ENCODE results near the gene RASL10A. TPM values are rescaled to one million over a fixed set of nuclear protein-coding genes. Genes with fewer than 3 reads are reported as not detected.
A peak's percentile ranks its signal among the peaks of the same experiment; 100 is the strongest.

Gene RASL10A
- total RNA-seq, 1 experiment from 2014 or later = 1.6 TPM

DNA sequence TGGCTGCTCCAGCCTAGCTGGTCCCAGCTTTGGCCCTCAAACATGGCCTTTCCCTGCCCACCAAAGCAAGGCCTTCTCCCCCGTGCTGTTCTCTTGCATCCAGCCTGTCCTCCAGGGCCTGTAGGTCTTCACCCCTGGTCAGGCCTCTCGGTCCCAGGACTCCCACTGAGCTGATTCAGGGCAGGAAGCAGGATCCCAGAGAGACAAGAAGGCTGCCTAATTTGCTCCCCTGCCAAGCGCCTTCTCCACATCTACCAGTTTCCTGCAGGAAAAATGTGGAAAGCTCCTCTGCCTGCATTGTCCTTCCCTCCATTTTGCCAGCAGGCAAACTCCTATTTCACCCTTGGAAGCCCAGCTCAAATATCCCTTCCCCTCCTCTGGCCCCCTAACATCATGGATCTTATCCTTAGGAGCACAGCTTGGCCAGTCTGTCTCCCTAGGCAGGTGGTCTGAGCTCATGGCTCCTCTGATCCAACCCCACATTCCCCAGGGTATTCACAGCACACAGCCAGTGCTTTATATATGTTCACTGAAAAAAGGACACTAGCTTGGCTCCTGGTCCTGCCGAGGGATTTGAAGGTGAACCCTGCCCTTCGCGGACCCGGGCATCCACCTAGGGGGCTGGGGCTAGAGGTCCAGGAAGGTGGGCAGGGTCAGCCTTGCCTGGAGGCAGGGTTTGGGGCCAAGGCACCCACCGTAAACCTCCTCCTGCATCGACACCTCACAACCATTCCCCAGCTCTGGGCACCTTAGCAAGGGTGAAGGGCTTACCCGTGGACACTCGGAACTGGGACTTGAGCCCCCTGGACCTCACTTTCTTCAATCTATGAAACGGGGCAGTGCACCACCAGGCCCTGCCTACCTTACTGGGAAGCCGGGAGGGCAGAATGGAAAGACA is 48.7 kb downstream of the RASL10A start:
- TF ChIP-seq CTCF (IDR thresholded peaks at IDR 0.05; ENCODE audit: unreplicated experiment) = no peak
- DNase-seq = no peak
- peak overlapping the region; percentile 94 for H3K4me3 Mint-ChIP-seq (ENCODE audit: low read depth, unreplicated experiment)
- CTCF ChIA-PET = interaction anchor here (0.7 kb wide), 1 partner anchor 288 kb away, joined by 3 read pairs; no protein-coding TSS in a partner anchor
- peaks cover 63% of the 10 kb centered on the region for H3K36me3 Mint-ChIP-seq (ENCODE audit: insufficient read depth, unreplicated experiment)
- peaks cover 26% of the 10 kb centered on the region for H3K4me1 Mint-ChIP-seq (ENCODE audit: low read depth, unreplicated experiment)
- BruUV-seq (replicated peaks) = no TSS peak
- no peaks in the 10 kb centered on the region for H3K9me3 Mint-ChIP-seq (ENCODE audit: low read depth, unreplicated experiment)
- no peaks in the 10 kb centered on the region for H3K27me3 Mint-ChIP-seq (ENCODE audit: unreplicated experiment)
- intact Hi-C loops (cut with micrococcal nuclease; ENCODE audit: unreplicated experiment) = no loop called here
- peak overlapping the region; percentile 100 for H3K27ac Mint-ChIP-seq (ENCODE audit: unreplicated experiment)

DNA sequence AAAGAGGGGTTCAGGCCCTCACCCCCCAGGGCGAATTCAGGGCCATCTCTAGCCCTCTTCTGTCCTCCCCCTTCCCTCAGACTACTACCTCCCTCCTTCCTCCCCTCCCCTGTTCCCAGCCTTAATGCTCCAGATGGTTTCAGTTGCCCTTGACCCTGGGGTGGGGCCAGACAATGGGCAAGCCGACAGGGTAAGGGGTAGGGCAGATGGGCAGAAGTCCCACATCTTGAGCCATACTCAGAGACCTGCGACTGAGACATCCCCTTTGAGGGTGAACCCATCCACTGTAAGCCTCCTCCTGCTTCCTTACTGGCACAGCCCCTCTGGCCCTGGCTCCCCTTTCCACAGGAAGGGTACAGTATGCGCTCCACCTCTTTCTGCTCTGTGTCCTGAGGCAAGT is 49.6 kb downstream of the RASL10A start:
- TF ChIP-seq CTCF (IDR thresholded peaks at IDR 0.05; ENCODE audit: unreplicated experiment) = no peak
- no peak for DNase-seq
- intact Hi-C loops (cut with micrococcal nuclease; ENCODE audit: unreplicated experiment) = no loop called here
- no peaks in the 10 kb centered on the region for H3K27me3 Mint-ChIP-seq (ENCODE audit: unreplicated experiment)
- H3K4me3 Mint-ChIP-seq (ENCODE audit: low read depth, unreplicated experiment) = peak overlapping the region; percentile 94
- no TSS peak for BruUV-seq (replicated peaks)
- H3K9me3 Mint-ChIP-seq (ENCODE audit: low read depth, unreplicated experiment) = no peaks in the 10 kb centered on the region
- CTCF ChIA-PET = no interaction called here
- H3K4me1 Mint-ChIP-seq (ENCODE audit: low read depth, unreplicated experiment) = peaks cover 17% of the 10 kb centered on the region
- no peak overlapping the region for H3K27ac Mint-ChIP-seq (ENCODE audit: unreplicated experiment)
- H3K36me3 Mint-ChIP-seq (ENCODE audit: insufficient read depth, unreplicated experiment) = peaks cover 54% of the 10 kb centered on the region

DNA sequence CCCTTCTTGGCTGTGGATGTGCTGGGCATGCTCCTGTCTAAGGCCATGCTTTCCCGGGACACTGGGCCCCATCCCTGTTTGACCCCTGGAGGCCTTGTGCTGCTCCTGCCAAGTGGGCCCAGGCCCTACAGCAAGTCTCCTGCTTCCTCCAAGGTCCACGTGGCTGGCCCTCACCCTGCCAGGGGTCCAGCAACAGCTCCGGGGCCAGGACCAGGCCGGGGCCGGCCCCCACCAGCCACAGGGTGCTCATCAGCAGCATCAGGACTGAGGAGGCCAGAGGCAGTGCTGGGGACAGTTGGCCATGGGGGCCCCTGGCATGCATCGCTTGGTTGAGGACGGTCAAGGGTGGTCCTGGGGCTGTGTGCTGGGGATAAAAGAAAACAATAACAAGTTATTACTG is 50.2 kb downstream of the RASL10A start:
- TF ChIP-seq CTCF (IDR thresholded peaks at IDR 0.05; ENCODE audit: unreplicated experiment) = no peak
- H3K9me3 Mint-ChIP-seq (ENCODE audit: low read depth, unreplicated experiment) = no peaks in the 10 kb centered on the region
- CTCF ChIA-PET = interaction anchor here (0.6 kb wide), 1 partner anchor 113 kb away, joined by 9 read pairs; no protein-coding TSS in a partner anchor
- no TSS peak for BruUV-seq (replicated peaks)
- peaks cover 47% of the 10 kb centered on the region for H3K36me3 Mint-ChIP-seq (ENCODE audit: insufficient read depth, unreplicated experiment)
- H3K27me3 Mint-ChIP-seq (ENCODE audit: unreplicated experiment) = no peaks in the 10 kb centered on the region
- H3K4me3 Mint-ChIP-seq (ENCODE audit: low read depth, unreplicated experiment) = no peak overlapping the region
- no peak for DNase-seq
- no peak overlapping the region for H3K27ac Mint-ChIP-seq (ENCODE audit: unreplicated experiment)
- intact Hi-C loops (cut with micrococcal nuclease; ENCODE audit: unreplicated experiment) = no loop called here
- H3K4me1 Mint-ChIP-seq (ENCODE audit: low read depth, unreplicated experiment) = peaks cover 11% of the 10 kb centered on the region

DNA sequence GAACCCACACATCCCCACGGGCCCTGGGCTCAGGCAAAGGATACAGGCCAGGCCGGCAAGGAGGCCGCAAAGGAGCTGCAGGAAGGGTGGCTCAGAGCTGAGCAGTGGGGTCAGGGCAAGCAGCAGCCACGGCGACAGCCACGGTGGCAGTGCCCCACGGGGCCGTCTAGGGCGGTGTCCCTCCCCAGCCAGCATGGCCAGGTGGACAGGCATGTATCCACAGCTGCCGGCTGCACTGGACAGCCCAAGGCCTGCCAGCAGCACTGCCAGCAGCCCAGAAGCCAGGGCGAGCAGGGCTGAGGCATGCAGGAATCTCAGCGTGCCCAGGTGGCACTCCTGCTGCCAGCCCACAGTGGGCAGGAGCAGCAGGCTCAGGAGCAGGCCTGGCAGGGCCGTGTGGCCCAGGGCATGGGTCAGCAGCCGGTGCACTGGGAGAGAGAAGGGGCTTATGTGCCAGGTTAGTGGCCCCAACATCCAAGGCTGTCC is 51.7 kb downstream of the RASL10A start:
- H3K27ac Mint-ChIP-seq (ENCODE audit: unreplicated experiment) = no peak overlapping the region
- CTCF ChIA-PET = no interaction called here
- no peaks in the 10 kb centered on the region for H3K27me3 Mint-ChIP-seq (ENCODE audit: unreplicated experiment)
- no peak for DNase-seq
- peaks cover 41% of the 10 kb centered on the region for H3K36me3 Mint-ChIP-seq (ENCODE audit: insufficient read depth, unreplicated experiment)
- intact Hi-C loops (cut with micrococcal nuclease; ENCODE audit: unreplicated experiment) = no loop called here
- no peak overlapping the region for H3K4me3 Mint-ChIP-seq (ENCODE audit: low read depth, unreplicated experiment)
- H3K9me3 Mint-ChIP-seq (ENCODE audit: low read depth, unreplicated experiment) = no peaks in the 10 kb centered on the region
- H3K4me1 Mint-ChIP-seq (ENCODE audit: low read depth, unreplicated experiment) = peaks cover 11% of the 10 kb centered on the region
- BruUV-seq (replicated peaks) = no TSS peak
- no peak for TF ChIP-seq CTCF (IDR thresholded peaks at IDR 0.05; ENCODE audit: unreplicated experiment)

Small RNAs within 50 kb of the gene (microRNA-seq; reads per million reads assigned to microRNA genes)
- gene MIR3653 = 26.4 reads per million, percentile 48 among the genes with 10 or more reads in this experiment

Other genes with a start within 250 kb of the RASL10A start
- 2.1 and 2.8 TPM in 2 replicates for gene KREMEN1, start 242.7 kb downstream of the RASL10A start, total RNA-seq (2022)
- 1.1 and 2.4 TPM in 2 replicates for gene EMID1, start 109.8 kb downstream of the RASL10A start, total RNA-seq (2022)
- 51.5 and 51.7 TPM in 2 replicates for gene RHBDD3, start 47.7 kb downstream of the RASL10A start, total RNA-seq (2022)
- gene EWSR1, start 47.4 kb downstream of the RASL10A start, total RNA-seq (2022) = 368 and 374 TPM in 2 replicates
- gene GAS2L1, start 9.0 kb downstream of the RASL10A start, total RNA-seq (2022) = 16.6 and 16.9 TPM in 2 replicates
- gene AP1B1, start 72.9 kb upstream of the RASL10A start, total RNA-seq (2022) = 88.9 and 92.7 TPM in 2 replicates
- gene RFPL1, start 122.9 kb upstream of the RASL10A start, total RNA-seq (2022) = not detected in 2 replicates
- gene NEFH, start 164.5 kb upstream of the RASL10A start, total RNA-seq (2022) = not detected in 2 replicates
- 64.0 and 67.6 TPM in 2 replicates for gene THOC5, start 238.1 kb upstream of the RASL10A start, total RNA-seq (2022)